H1 (cell line): Measurements from ENCODE around the gene WDR64. TPM values are rescaled to one million over a fixed set of nuclear protein-coding genes. Genes with fewer than 3 reads are reported as not detected.

Experiments used
- CTCF ChIA-PET: fragments of 300-600 bp; sonication (Branson Sonifier 250); formaldehyde crosslinking; loops from one replicate; lab custom pipeline; 2021; ENCODE audit not compliant: partially characterized antibody; lab: Charles Lee
- POLR2A ChIA-PET: fragments of 300-600 bp; sonication (Branson Sonifier 250); formaldehyde crosslinking; loops from one replicate; lab custom pipeline; 2021; ENCODE audit warnings: inconsistent platforms; ENCODE audit not compliant: partially characterized antibody; lab: Charles Lee
- DNase-seq, 2 experiments: peaks; one replicate each; pipeline versions ENCODE4 v3.0.0 to v3.0.0-alpha.2; 2010 to 2022; ENCODE audit warnings: low spot score in 2 of 2, low read depth in 1 of 2, mixed read lengths in 1 of 2
- FAIRE-seq: peaks from 2 replicates; lab custom pipeline; 2011; peaks lifted over from hg19 to GRCh38; lab: Jason Lieb, UNC
- H2AFZ ChIP-seq: 2 replicates; pipeline ENCODE4 v1.8.1; 2012; ENCODE audit warnings: low read length, inconsistent platforms
- H2AK5ac ChIP-seq: 2 replicates; pipeline ENCODE4 v1.6.1; 2013; ENCODE audit warnings: low read depth, low read length
- H2BK120ac ChIP-seq: replicated peaks from 2 replicates; pipeline ENCODE3; 2013; ENCODE audit warnings: low read depth, low read length, inconsistent platforms
- H2BK12ac ChIP-seq: 2 replicates; pipeline ENCODE4 v1.6.1; 2013; ENCODE audit warnings: low read depth, low read length
- H2BK15ac ChIP-seq: 2 replicates; pipeline ENCODE4 v1.6.1; 2013; ENCODE audit warnings: low read length
- H2BK20ac ChIP-seq: 2 replicates; pipeline ENCODE4 v1.6.1; 2013; ENCODE audit warnings: low read length
- H2BK5ac ChIP-seq: 2 replicates; pipeline ENCODE4 v1.6.1; 2013; ENCODE audit warnings: low read depth, low read length
- H3K14ac ChIP-seq: 2 replicates; pipeline ENCODE4 v1.6.1; 2013; ENCODE audit warnings: inconsistent platforms; ENCODE audit not compliant: insufficient read length
- H3K18ac ChIP-seq: 2 replicates; pipeline ENCODE4 v1.6.1; 2013; ENCODE audit warnings: low read length; ENCODE audit errors: extremely low read depth
- H3K23ac ChIP-seq: 2 replicates; pipeline ENCODE4 v1.6.1; 2013; ENCODE audit warnings: inconsistent platforms; ENCODE audit not compliant: insufficient read length
- H3K23me2 ChIP-seq: 2 replicates; pipeline ENCODE4 v1.6.1; 2013; ENCODE audit warnings: low read depth, low read length
- H3K27ac ChIP-seq: 2 replicates; pipeline ENCODE4 v1.6.1; 2011; ENCODE audit warnings: low read depth, low read length, inconsistent platforms
- H3K27me3 ChIP-seq, 4 experiments: replicated peaks in 1 of 4; 1 replicate in 1 of 4; 2 replicates in 3 of 4; pipeline versions ENCODE4 v1.6.1 to v1.8.1; 2011 to 2013; ENCODE audit warnings: low read length in 3 of 4, mild to moderate bottlenecking in 3 of 4, inconsistent platforms in 2 of 4, mixed read lengths in 2 of 4, moderate library complexity in 1 of 4; ENCODE audit not compliant: control insufficient read depth in 3 of 4, insufficient read depth in 3 of 4; ENCODE audit errors: extremely low read depth in 1 of 4
- H3K36me3 ChIP-seq, 4 experiments: 2 replicates each; pipeline versions ENCODE4 v1.6.1 to v1.8.1; 2011 to 2013; ENCODE audit warnings: mild to moderate bottlenecking in 4 of 4, low read length in 3 of 4, moderate library complexity in 2 of 4, control low read depth in 1 of 4, inconsistent platforms in 1 of 4; ENCODE audit not compliant: insufficient read depth in 4 of 4, control insufficient read depth in 2 of 4
- H3K4ac ChIP-seq: replicated peaks from 2 replicates; pipeline ENCODE3; 2013; ENCODE audit warnings: low read length, low read depth, mixed read lengths, inconsistent platforms; ENCODE audit not compliant: insufficient read length
- H3K4me1 ChIP-seq, 4 experiments: replicated peaks in 1 of 4; 1 replicate in 1 of 4; 2 replicates in 3 of 4; pipeline versions ENCODE4 v1.6.1 to v1.8.1; 2011 to 2013; ENCODE audit warnings: low read length in 3 of 4, inconsistent platforms in 2 of 4, mixed read lengths in 1 of 4; ENCODE audit not compliant: insufficient read depth in 4 of 4, control insufficient read depth in 3 of 4
- H3K4me2 ChIP-seq, 2 experiments: 2 replicates each; pipeline versions ENCODE4 v1.6.1 to v1.8.1; 2011 to 2013; ENCODE audit warnings: low read depth in 2 of 2, low read length in 2 of 2, control low read depth in 1 of 2, inconsistent platforms in 1 of 2, mild to moderate bottlenecking in 1 of 2; ENCODE audit not compliant: insufficient read depth in 1 of 2
- H3K4me3 ChIP-seq, 4 experiments: fragments of 200-600, 300-600 bp in 1 of 4; sonication (generic), shearing (Covaris generic), sonication (Bioruptor Twin) in 1 of 4; 2 replicates each; pipeline versions ENCODE4 v1.5.1 to v1.8.1; 2011 to 2016; ENCODE audit warnings: low read length in 4 of 4, low read depth in 3 of 4, control low read depth in 2 of 4, inconsistent platforms in 2 of 4, mild to moderate bottlenecking in 2 of 4, mixed read lengths in 1 of 4, moderate library complexity in 1 of 4; ENCODE audit not compliant: insufficient read depth in 2 of 4; ENCODE audit errors: extremely low read depth in 1 of 4
- H3K56ac ChIP-seq: replicated peaks from 2 replicates; pipeline ENCODE3; 2013; ENCODE audit warnings: low read depth, mild to moderate bottlenecking, mixed read lengths, low read length, inconsistent platforms; ENCODE audit not compliant: insufficient read length
- H3K79me1 ChIP-seq: 2 replicates; pipeline ENCODE4 v1.6.1; 2013; ENCODE audit warnings: low read depth, low read length, control low read depth
- H3K79me2 ChIP-seq, 2 experiments: 2 replicates each; pipeline versions ENCODE4 v1.6.1 to v1.8.1; 2012 to 2013; ENCODE audit warnings: low read length in 2 of 2, mild to moderate bottlenecking in 2 of 2, inconsistent platforms in 1 of 2; ENCODE audit not compliant: insufficient read depth in 2 of 2, control insufficient read depth in 1 of 2
- H3K9ac ChIP-seq, 4 experiments: replicated peaks in 1 of 4; 1 replicate in 1 of 4; 2 replicates in 3 of 4; pipeline versions ENCODE4 v1.6.1 to v1.8.1; 2011 to 2013; ENCODE audit warnings: low read depth in 3 of 4, low read length in 3 of 4, control low read depth in 2 of 4, mild to moderate bottlenecking in 2 of 4, moderate library complexity in 2 of 4, inconsistent platforms in 1 of 4; ENCODE audit errors: extremely low read depth in 1 of 4
- H3K9me3 ChIP-seq, 2 experiments: 2 replicates each; pipeline versions ENCODE4 v1.6.1 to v1.8.1; 2012 to 2013; ENCODE audit warnings: mild to moderate bottlenecking in 2 of 2, moderate library complexity in 2 of 2, control low read depth in 1 of 2, inconsistent platforms in 1 of 2, low read depth in 1 of 2, low read length in 1 of 2, mixed read lengths in 1 of 2; ENCODE audit not compliant: insufficient read depth in 2 of 2
- H4K20me1 ChIP-seq, 2 experiments: replicated peaks in 1 of 2; 2 replicates each; pipeline versions ENCODE3 to v1.8.1; 2011 to 2013; ENCODE audit warnings: inconsistent platforms in 2 of 2, low read length in 2 of 2, mild to moderate bottlenecking in 1 of 2; ENCODE audit not compliant: insufficient read depth in 2 of 2, control insufficient read depth in 1 of 2
- H4K5ac ChIP-seq: 2 replicates; pipeline ENCODE4 v1.6.1; 2013; ENCODE audit warnings: low read length, low read depth, mixed read lengths, inconsistent platforms; ENCODE audit not compliant: insufficient read length
- H4K8ac ChIP-seq: 2 replicates; pipeline ENCODE4 v1.8.0; 2013; ENCODE audit warnings: mild to moderate bottlenecking, moderate library complexity, low read length, inconsistent platforms; ENCODE audit not compliant: insufficient read depth; ENCODE audit errors: extremely low read depth
- H4K91ac ChIP-seq: replicated peaks from 2 replicates; pipeline ENCODE3; 2013; ENCODE audit warnings: low read length, mixed read lengths, inconsistent platforms; ENCODE audit not compliant: insufficient read length
- BCL11A ChIP-seq, 2 experiments: IDR thresholded peaks; one replicate each; pipeline ENCODE4 v1.6.1; 2011; ENCODE audit warnings: low read depth in 2 of 2, low read length in 2 of 2, mild to moderate bottlenecking in 2 of 2
- RBBP5 ChIP-seq: IDR thresholded peaks from 2 replicates; pipeline ENCODE4 v1.7.1; 2012; ENCODE audit warnings: low read depth, mild to moderate bottlenecking, inconsistent platforms, low read length, moderate library complexity, borderline replicate concordance
- SP2 ChIP-seq: IDR thresholded peaks from 2 replicates; pipeline ENCODE4 v1.6.1; 2012; ENCODE audit warnings: mild to moderate bottlenecking, low read length, inconsistent platforms
- TBP ChIP-seq: IDR thresholded peaks from 2 replicates; pipeline ENCODE4 v1.6.1; 2011; ENCODE audit warnings: low read depth, low read length, improper control_type of control experiment
- USF2 ChIP-seq: IDR thresholded peaks from 2 replicates; pipeline ENCODE4 v1.6.1; 2011; ENCODE audit warnings: low read length, improper control_type of control experiment
- WGBS, 2 experiments: shearing (Covaris generic) in 1 of 2; methylation state at CpG; one replicate each; pipeline versions ENCODE4 v1.1.6 to v1.1.7; 2013 to 2015; ENCODE audit warnings: low lambda C conversion rate in 2 of 2, mixed read lengths in 2 of 2, inconsistent platforms in 1 of 2, low coverage in 1 of 2, missing lambda C conversion rate in 1 of 2; ENCODE audit not compliant: insufficient replicate concordance in 2 of 2, insufficient coverage in 1 of 2, insufficient read length in 1 of 2; ENCODE audit errors: extremely low coverage in 1 of 2, missing lambda C conversion rate in 1 of 2; 5-methylcytosine and 5-hydroxymethylcytosine counted together
- polyA plus RNA-seq, 7 experiments: library from polyadenylated mRNA; depleted of rRNA in 3 of 7; stranded (reverse) in 5 of 7; unstranded in 2 of 7; fragments of >200 nt in 5 of 7; fragments of 200-250 nt in 2 of 7; gene quantifications; 1 replicate in 5 of 7; 2 replicates in 1 of 7; 4 replicates in 1 of 7; pipeline versions ENCODE4 v1.2.1 to v1.2.3, GENCODE V29; 2011 to 2013; ENCODE audit warnings: missing spikeins in 2 of 7, mixed read lengths in 2 of 7
- total RNA-seq: library from RNA; stranded (reverse); fragmentation: NEBNext Ultra II Directional; extraction: Animal tissue kit (Norgen Biotek cat#: 25700); gene quantifications from 2 replicates; pipeline ENCODE4 v1.2.1, GENCODE V29; 2021

Gene WDR64
- total and polyA plus RNA-seq, 2 of the 8 experiments (the other 6 are each of a cell fraction or from before 2014, with no cell fraction given): 0.02 TPM; not detected in 1

DNA sequence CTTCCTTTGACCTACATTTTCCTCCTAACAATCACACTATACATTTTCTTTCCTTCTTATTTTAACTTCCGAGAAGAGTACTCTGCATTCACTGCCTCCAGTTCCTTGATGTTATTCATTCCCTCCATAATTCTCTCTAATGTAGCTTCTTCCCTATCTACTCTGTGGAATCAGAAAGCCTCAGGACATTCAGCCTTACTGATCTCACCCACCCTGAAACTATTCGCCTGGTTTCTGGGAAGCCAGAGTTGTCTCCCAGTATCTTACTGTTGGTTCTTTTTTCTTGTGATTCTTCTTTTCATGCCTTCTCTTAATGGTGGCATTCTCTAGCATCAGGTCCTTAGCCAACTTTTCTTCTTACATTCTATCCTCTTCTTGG lies 45.5 kb downstream of the WDR64 start:
- Histone ChIP-seq H4K91ac (no peak overlapping the region), H2BK12ac (no peak overlapping the region), H3K23me2 (no peaks in the 10 kb centered on the region), H3K27me3 (no peaks in the 10 kb centered on the region), H3K18ac (no peak overlapping the region), H3K4me2 (no peak overlapping the region), H2AK5ac (no peak overlapping the region), H3K23ac (no peak overlapping the region), H2BK5ac (no peak overlapping the region), H3K36me3 (no peaks in the 10 kb centered on the region), H2BK20ac (no peak overlapping the region), H3K79me1 (no peaks in the 10 kb centered on the region), H4K5ac (no peak overlapping the region), H2AFZ (no peak overlapping the region), H2BK15ac (no peak overlapping the region), H3K4me3 (no peak overlapping the region), H4K20me1 (no peaks in the 10 kb centered on the region), H3K9ac (no peak overlapping the region), H3K4ac (no peak overlapping the region), H3K56ac (no peak overlapping the region), H4K8ac (no peak overlapping the region), H3K79me2 (no peaks in the 10 kb centered on the region), H3K9me3 (no peaks in the 10 kb centered on the region), H3K4me1 (no peaks in the 10 kb centered on the region), H3K14ac (no peak overlapping the region), H2BK120ac (no peak overlapping the region), H3K27ac (no peak overlapping the region)
- no peak for TF ChIP-seq TBP
- no peak for TF ChIP-seq SP2
- TF ChIP-seq BCL11A (IDR thresholded peaks at IDR 0.05; ENCODE audit: low read depth in 2 of 2, low read length in 2 of 2): no peak
- TF ChIP-seq RBBP5: no peak
- TF ChIP-seq USF2: no peak
- FAIRE-seq (no peak), DNase-seq (no peak)
- 84 to 100% methylated on average over 1 to 2 of the region's 2 CpGs for WGBS, 2 experiments
- CTCF ChIA-PET: interaction anchor here (0.9 kb wide), 1 partner anchor 114 kb away, joined by 3 read pairs; no protein-coding TSS in a partner anchor
- POLR2A ChIA-PET: no interaction called here
